Calu3 (cell line): ENCODE results near the gene FGFBP3. TPM values are rescaled to one million over a fixed set of nuclear protein-coding genes. Genes with fewer than 3 reads are reported as not detected.

Source experiments
- BruUV-seq: library from RNA; stranded (reverse); fragments of 400-500 nt; replicated peaks from 2 replicates; lab custom pipeline; 2021; lab: Mats Ljungman, UMichigan
- CTCF ChIA-PET: fragments of 300-600 bp; sonication (Branson Sonifier 250); formaldehyde crosslinking; loops from one replicate; lab custom pipeline; 2022; ENCODE audit warnings: antibody characterized with exemption; lab: Charles Lee
- DNase-seq: peaks from one replicate; pipeline ENCODE4 v3.0.0; 2022
- H3K27ac Mint-ChIP-seq: one replicate; pipeline ENCODE4 v1.8.0; 2022; ENCODE audit warnings: mixed read lengths; ENCODE audit not compliant: unreplicated experiment
- H3K27me3 Mint-ChIP-seq: one replicate; pipeline ENCODE4 v1.8.0; 2022; ENCODE audit warnings: mixed read lengths; ENCODE audit not compliant: unreplicated experiment
- H3K36me3 Mint-ChIP-seq: one replicate; pipeline ENCODE4 v1.8.0; 2022; ENCODE audit warnings: mild to moderate bottlenecking, moderate library complexity, mixed read lengths; ENCODE audit not compliant: insufficient read depth, unreplicated experiment
- H3K4me1 Mint-ChIP-seq: one replicate; pipeline ENCODE4 v1.8.0; 2022; ENCODE audit warnings: mild to moderate bottlenecking, low read depth, mixed read lengths; ENCODE audit not compliant: unreplicated experiment
- H3K4me3 Mint-ChIP-seq: one replicate; pipeline ENCODE4 v1.8.0; 2022; ENCODE audit warnings: mild to moderate bottlenecking, low read depth, moderate library complexity, mixed read lengths; ENCODE audit not compliant: unreplicated experiment
- H3K9me3 Mint-ChIP-seq: one replicate; pipeline ENCODE4 v1.8.0; 2022; ENCODE audit warnings: low read depth, mixed read lengths; ENCODE audit not compliant: unreplicated experiment
- intact Hi-C: fragments of 100-400 bp; cut with micrococcal nuclease; formaldehyde crosslinking; loops from one replicate; pipeline ENCODE4 v1.10.0; 2022; ENCODE audit not compliant: unreplicated experiment
- total RNA-seq: library from RNA; stranded (reverse); gene quantifications from 2 replicates; pipeline ENCODE4 v1.2.3, GENCODE V29; 2022
- TF ChIP-seq, protein P1 (sequence below): fragments of 200-600 bp; IDR thresholded peaks from one replicate; pipeline ENCODE4 v1.8.0; 2022; ENCODE audit warnings: antibody characterized with exemption; ENCODE audit not compliant: unreplicated experiment

FGFBP3 gene
- total RNA-seq, 1 experiment from 2014 or later = 2.1 TPM

DNA sequence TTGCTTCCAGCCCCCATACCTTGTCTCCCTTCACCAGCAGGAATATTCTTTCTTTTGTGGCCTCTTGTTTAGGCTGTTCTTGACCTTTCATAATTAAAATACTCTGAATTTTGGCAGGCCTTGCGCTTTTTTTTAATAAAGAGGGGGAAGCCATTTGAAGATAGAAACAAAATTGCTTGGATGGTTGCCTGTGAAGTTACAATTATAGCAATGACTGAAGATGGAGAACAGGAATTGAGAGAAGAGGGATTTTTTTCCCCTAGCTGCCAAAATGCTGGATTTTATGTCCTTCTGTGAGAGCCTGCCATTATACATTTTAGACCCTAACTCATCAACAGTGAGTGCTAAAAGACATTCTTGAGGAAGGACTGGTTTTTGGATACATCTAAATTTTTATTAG lies 24.8 kb downstream of the FGFBP3 start:
- Mint-ChIP-seq H3K4me1 (peaks cover 14% of the 10 kb centered on the region), H3K36me3 (no peaks in the 10 kb centered on the region), H3K4me3 (no peak overlapping the region), H3K27me3 (no peaks in the 10 kb centered on the region), H3K27ac (no peak overlapping the region), H3K9me3 (no peaks in the 10 kb centered on the region)
- CTCF ChIA-PET = no interaction called here
- TF ChIP-seq, protein P1, sequence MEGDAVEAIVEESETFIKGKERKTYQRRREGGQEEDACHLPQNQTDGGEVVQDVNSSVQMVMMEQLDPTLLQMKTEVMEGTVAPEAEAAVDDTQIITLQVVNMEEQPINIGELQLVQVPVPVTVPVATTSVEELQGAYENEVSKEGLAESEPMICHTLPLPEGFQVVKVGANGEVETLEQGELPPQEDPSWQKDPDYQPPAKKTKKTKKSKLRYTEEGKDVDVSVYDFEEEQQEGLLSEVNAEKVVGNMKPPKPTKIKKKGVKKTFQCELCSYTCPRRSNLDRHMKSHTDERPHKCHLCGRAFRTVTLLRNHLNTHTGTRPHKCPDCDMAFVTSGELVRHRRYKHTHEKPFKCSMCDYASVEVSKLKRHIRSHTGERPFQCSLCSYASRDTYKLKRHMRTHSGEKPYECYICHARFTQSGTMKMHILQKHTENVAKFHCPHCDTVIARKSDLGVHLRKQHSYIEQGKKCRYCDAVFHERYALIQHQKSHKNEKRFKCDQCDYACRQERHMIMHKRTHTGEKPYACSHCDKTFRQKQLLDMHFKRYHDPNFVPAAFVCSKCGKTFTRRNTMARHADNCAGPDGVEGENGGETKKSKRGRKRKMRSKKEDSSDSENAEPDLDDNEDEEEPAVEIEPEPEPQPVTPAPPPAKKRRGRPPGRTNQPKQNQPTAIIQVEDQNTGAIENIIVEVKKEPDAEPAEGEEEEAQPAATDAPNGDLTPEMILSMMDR = no peak
- DNase-seq = no peak
- intact Hi-C loops = no loop called here
- BruUV-seq = no TSS peak

DNA sequence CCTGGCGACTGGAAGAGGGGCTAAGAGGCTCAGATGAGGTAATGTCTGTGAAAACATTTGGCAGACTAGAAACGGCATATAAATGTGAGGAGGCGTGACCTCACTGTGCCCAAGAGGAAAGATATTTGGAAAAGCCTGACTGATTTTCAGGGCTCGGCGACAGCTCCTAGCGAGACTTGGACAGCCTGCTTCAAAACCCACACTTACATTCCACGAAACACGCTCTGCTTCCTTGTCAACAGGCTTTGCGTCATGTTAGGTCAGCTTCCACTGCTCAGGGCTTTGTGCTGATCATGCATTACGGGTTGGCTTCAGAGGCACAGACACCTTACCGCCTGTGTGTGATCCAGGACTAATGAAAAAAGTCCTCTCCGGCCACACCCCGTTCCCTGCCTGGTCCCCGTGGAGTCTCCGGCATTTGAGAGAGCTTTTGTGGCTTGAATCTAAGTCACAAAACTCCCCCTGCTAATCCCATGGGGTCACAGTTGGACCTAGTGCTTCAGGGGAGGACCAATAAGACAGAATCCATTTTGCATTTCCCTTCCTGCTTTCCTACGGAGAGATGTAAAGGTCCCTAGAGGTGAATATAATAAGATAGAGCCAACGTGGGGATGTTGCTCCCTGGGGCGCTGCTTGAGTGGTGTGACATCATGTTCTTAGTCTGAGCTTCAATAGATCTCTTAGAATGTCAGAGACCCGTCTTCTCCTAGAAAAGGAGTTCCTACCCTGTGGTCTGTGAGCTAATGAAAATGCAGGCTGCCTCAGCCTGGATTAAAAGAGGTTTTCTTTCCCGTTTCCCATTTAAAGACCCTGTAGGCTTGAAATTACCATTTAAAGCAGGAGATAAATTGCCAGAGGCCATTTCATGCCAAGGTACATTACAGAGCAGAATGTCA lies 25.5 kb downstream of the FGFBP3 start:
- peaks cover 14% of the 10 kb centered on the region for H3K4me1 Mint-ChIP-seq
- no TSS peak for BruUV-seq
- H3K27me3 Mint-ChIP-seq = no peaks in the 10 kb centered on the region
- H3K36me3 Mint-ChIP-seq = no peaks in the 10 kb centered on the region
- DNase-seq = no peak
- no peak overlapping the region for H3K4me3 Mint-ChIP-seq
- no peak overlapping the region for H3K27ac Mint-ChIP-seq
- no peaks in the 10 kb centered on the region for H3K9me3 Mint-ChIP-seq
- CTCF ChIA-PET = interaction anchor here (0.5 kb wide), 1 partner anchor 41 kb away, joined by 3 read pairs; no protein-coding TSS in a partner anchor
- TF ChIP-seq, protein P1 = no peak
- intact Hi-C loops = no loop called here

DNA sequence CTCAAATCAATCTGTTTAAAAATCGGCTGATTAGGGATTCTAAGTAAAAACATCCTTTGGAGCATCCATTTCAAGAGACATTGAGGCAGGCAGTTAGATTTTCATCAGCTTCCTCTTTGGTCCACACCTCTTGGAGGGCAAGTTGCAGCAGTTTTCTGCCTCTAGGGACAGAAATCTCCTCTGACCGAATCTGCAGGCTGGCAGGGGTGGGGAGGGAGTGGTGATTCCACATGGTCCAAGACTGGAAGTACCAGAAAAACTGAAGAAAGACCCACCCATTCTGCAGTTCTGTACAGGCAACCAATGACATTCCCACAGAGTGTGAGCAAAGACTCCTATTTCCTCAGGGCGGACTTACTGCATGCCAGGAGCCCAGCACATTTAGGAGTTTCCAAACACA lies 29.0 kb downstream of the FGFBP3 start:
- BruUV-seq = no TSS peak
- CTCF ChIA-PET = no interaction called here

DNA sequence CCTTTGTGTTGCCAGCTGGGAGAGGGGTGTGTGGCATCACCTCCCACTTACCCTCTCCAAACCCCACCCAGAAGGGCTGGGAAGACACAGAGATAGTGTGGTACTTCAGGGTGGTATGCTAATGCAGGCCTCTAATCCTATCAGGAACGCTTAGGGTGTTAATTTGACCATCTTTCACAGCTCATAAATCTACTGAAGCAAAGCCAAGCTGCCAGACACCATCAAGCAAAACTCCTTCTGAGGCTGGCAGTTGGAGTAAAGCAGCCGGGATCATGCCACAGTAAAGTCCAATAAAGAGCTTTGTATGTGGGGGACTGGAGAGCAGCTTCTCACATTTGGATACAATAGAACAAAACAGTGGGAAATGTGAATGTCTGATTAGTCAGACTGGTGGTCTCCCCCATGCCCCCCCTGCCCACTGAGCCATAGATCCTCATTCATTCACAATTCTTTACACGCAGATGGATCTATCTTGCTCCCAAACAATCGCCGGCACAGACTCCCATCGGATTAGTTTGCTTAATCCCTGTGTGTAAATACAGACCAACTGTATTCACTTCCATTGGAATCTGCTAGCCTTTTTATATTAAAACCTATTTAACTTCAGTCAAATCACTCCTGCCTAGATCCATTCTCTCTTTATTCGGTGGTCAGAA lies 29.6 kb downstream of the FGFBP3 start:
- Mint-ChIP-seq H3K4me1 (peaks cover 6% of the 10 kb centered on the region), H3K4me3 (no peak overlapping the region), H3K9me3 (no peaks in the 10 kb centered on the region), H3K27me3 (no peaks in the 10 kb centered on the region), H3K36me3 (no peaks in the 10 kb centered on the region), H3K27ac (no peak overlapping the region)
- CTCF ChIA-PET = no interaction called here
- DNase-seq = no peak
- intact Hi-C loops = no loop called here
- no TSS peak for BruUV-seq
- TF ChIP-seq, protein P1 = no peak

More for the DNA sequence above, 29.0 kb downstream of the FGFBP3 start:
- TF ChIP-seq, protein P1 = no peak
- H3K36me3 Mint-ChIP-seq = no peaks in the 10 kb centered on the region
- H3K4me1 Mint-ChIP-seq = peaks cover 10% of the 10 kb centered on the region
- no peaks in the 10 kb centered on the region for H3K9me3 Mint-ChIP-seq
- peak; percentile 24 for DNase-seq
- H3K27me3 Mint-ChIP-seq = no peaks in the 10 kb centered on the region
- H3K4me3 Mint-ChIP-seq = no peak overlapping the region
- intact Hi-C loops = no loop called here
- H3K27ac Mint-ChIP-seq = no peak overlapping the region
